HG03342 (cell line): ENCODE measurements around the gene RAD18.

ENCODE experiments used
- ATAC-seq: cut with Tn5 transposase; IDR thresholded peaks from one replicate; pipeline ENCODE4 v1.9.1; 2021; ENCODE audit warnings: mild to moderate bottlenecking, moderate library complexity; ENCODE audit not compliant: unreplicated experiment

RAD18 gene

GRCh38 chr3:8869613-8870012 is 93.7 kb downstream of the RAD18 start:
- no peak for ATAC-seq

- no peak for ATAC-seq
Measured at GRCh38 chr3:8868996-8869395, 94.3 kb downstream of the RAD18 start.

- no peak for ATAC-seq
Measured at GRCh38 chr3:8867646-8868045, 95.6 kb downstream of the RAD18 start.

- no peak for ATAC-seq
Measured at GRCh38 chr3:8865697-8866096, 97.6 kb downstream of the RAD18 start.

GRCh38 chr3:8864402-8865350 is 98.6 kb downstream of the RAD18 start:
- ATAC-seq = no peak

GRCh38 chr3:8863891-8864290 is 99.4 kb downstream of the RAD18 start:
- ATAC-seq = no peak

GRCh38 chr3:8857720-8858367 is 105.4 kb downstream of the RAD18 start:
- no peak for ATAC-seq

- no peak for ATAC-seq
Measured at GRCh38 chr3:8856721-8857120, 106.6 kb downstream of the RAD18 start.

- no peak for ATAC-seq
Measured at GRCh38 chr3:8856071-8856470, 107.2 kb downstream of the RAD18 start.

- ATAC-seq = no peak
Measured at GRCh38 chr3:8854656-8855055, 108.6 kb downstream of the RAD18 start.

- ATAC-seq = no peak
Measured at GRCh38 chr3:8853081-8853480, 110.2 kb downstream of the RAD18 start.

GRCh38 chr3:8852511-8852910 is 110.8 kb downstream of the RAD18 start:
- no peak for ATAC-seq

GRCh38 chr3:8851703-8852102 is 111.6 kb downstream of the RAD18 start:
- ATAC-seq = no peak

GRCh38 chr3:8848696-8849131 is 114.6 kb downstream of the RAD18 start:
- no peak for ATAC-seq

GRCh38 chr3:8847317-8847716 is 116.0 kb downstream of the RAD18 start:
- no peak for ATAC-seq

GRCh38 chr3:8846176-8846575 is 117.1 kb downstream of the RAD18 start:
- ATAC-seq = no peak

GRCh38 chr3:8845641-8846040 is 117.6 kb downstream of the RAD18 start:
- no peak for ATAC-seq

GRCh38 chr3:8843347-8843746 is 119.9 kb downstream of the RAD18 start:
- ATAC-seq = no peak

- no peak for ATAC-seq
Measured at GRCh38 chr3:8842293-8842692, 121.0 kb downstream of the RAD18 start.

- no peak for ATAC-seq
Measured at GRCh38 chr3:8841472-8841871, 121.8 kb downstream of the RAD18 start.

GRCh38 chr3:8840556-8840955 is 122.7 kb downstream of the RAD18 start:
- ATAC-seq = no peak
